Heart left ventricle (tissue), 16 donors: ENCODE results near the gene HVCN1. TPM values are rescaled to one million over a fixed set of nuclear protein-coding genes. Genes with fewer than 3 reads are reported as not detected.

Source experiments
- ATAC-seq, 4 donors: fragments of 200-7000 bp; cut with Tn5 transposase; one replicate each; pipeline ENCODE4 v1.9.1; 2020 to 2022; ENCODE audit warnings: moderate library complexity in 4 of 4, mild to moderate bottlenecking in 3 of 4, moderate number of reproducible peaks in 1 of 4
- DNase-seq, 5 donors: peaks; one replicate each; pipeline ENCODE4 v3.0.0-alpha.2; 2020
- H3K27ac ChIP-seq, 12 donors: fragments of 200-600 bp; sonication (generic) in 4 of 12; one replicate each; pipeline versions ENCODE4 v1.5.0 to v1.8.0; 2016 to 2022; ENCODE audit warnings: mild to moderate bottlenecking in 2 of 12
- H3K27me3 ChIP-seq, 9 donors: fragments of 200-600 bp; sonication (generic) in 2 of 9; one replicate each; pipeline versions ENCODE4 v1.5.1 to v1.8.0; 2016 to 2022; ENCODE audit warnings: mild to moderate bottlenecking in 3 of 9
- H3K36me3 ChIP-seq, 9 donors: fragments of 200-600 bp; sonication (generic) in 2 of 9; one replicate each; pipeline versions ENCODE4 v1.5.0 to v1.8.0; 2018 to 2022; ENCODE audit warnings: mild to moderate bottlenecking in 2 of 9
- H3K4me1 ChIP-seq, 12 donors: fragments of 200-600 bp; sonication (generic) in 4 of 12; one replicate each; pipeline versions ENCODE4 v1.5.0 to v1.8.0; 2016 to 2022; ENCODE audit warnings: mild to moderate bottlenecking in 3 of 12
- H3K4me3 ChIP-seq, 12 donors: fragments of 200-600 bp; sonication (generic) in 4 of 12; one replicate each; pipeline versions ENCODE4 v1.5.0 to v1.8.0; 2017 to 2022; ENCODE audit warnings: mild to moderate bottlenecking in 9 of 12, moderate library complexity in 4 of 12
- H3K9me3 ChIP-seq, 12 donors: fragments of 200-600 bp; sonication (generic) in 4 of 12; one replicate each; pipeline versions ENCODE4 v1.5.0 to v1.8.0; 2016 to 2022; ENCODE audit warnings: mild to moderate bottlenecking in 1 of 12
- POLR2A ChIP-seq, 2 donors: fragments of 450-650 bp; IDR thresholded peaks; one replicate each; pipeline ENCODE4 v1.6.1; 2017; ENCODE audit warnings: antibody characterized with exemption in 2 of 2, mild to moderate bottlenecking in 2 of 2, moderate library complexity in 2 of 2
- WGBS, 4 donors: extraction: QIAGEN DNeasy Blood & Tissue Kit in 2 of 4; methylation state at CpG; one replicate each; pipeline versions ENCODE4 v1.1.5 to v1.1.7; 2013 to 2018; 5-methylcytosine and 5-hydroxymethylcytosine counted together
- intact Hi-C, 10 donors: fragments of 100-400 bp; cut with DNase I; formaldehyde crosslinking; loops; one replicate each; pipeline versions ENCODE4 v1.11.1 to v1.14.2; 2022
- polyA plus RNA-seq, 2 donors: library from polyadenylated mRNA; stranded (reverse); fragments of 200-250 nt; gene quantifications; one replicate each; pipeline ENCODE4 v1.2.3, GENCODE V29; 2013
- total RNA-seq, 9 donors: library from RNA; depleted of rRNA in 2 of 9; stranded (reverse); fragments of >200 nt in 2 of 9; fragmentation: NEBNext Ultra II Directional in 3 of 9; extraction: Animal tissue kit (Norgen Biotek cat#: 25700) in 3 of 9; gene quantifications; one replicate each; pipeline versions ENCODE4 v1.1.0 to v1.2.4, GENCODE V29; 2016 to 2023
- TF ChIP-seq, protein P1 (sequence below), 12 donors: fragments of 200-600 bp; sonication (generic) in 4 of 12; IDR thresholded peaks; one replicate each; pipeline versions ENCODE4 v1.5.0 to v1.8.0; 2018 to 2022; ENCODE audit warnings: antibody characterized with exemption in 12 of 12, mild to moderate bottlenecking in 5 of 12
- donor health status: ischemic (EF 13 %, LVEDD 7.1; RV severe dilation, severe dysfunction).
- donor health status: healthy with polysubstance abuse.
- donor health status: DM: no; HTN: yes; CAD: no.
- donor health status: DM: no; HTN: no; CAD: no.
- donor health status: ischemic (EF 25% LVEDD 6.9; RV normal size, moderate dysfunction).
- donor health status: ischemic (EF 25% LVEDD 5.7; RV mildly dilated, moderate dysfunction).
- donor health status: healthy.
- donor health status: DM: yes; HTN: yes; CAD: no.
- donor health status: ischemic (EF 35%, LVEDD 5.7; RV mildly dilated, moderate dysfunction).
- donor health status: nonischemic (EF 11% LVEDD 7.7; RV severe dilation, severe dysfunction).
- donor health status: DM: yes; HTN: yes; CAD: no.
- donor health status: PGD.
- donor health status: ischemic (EF 29% LVEDD 5.4; RV normal size, mild dysfunction).
- donor health status: nonischemic (EF 23%, LVEDD 6.1; RV moderate dilation, normal function).

The HVCN1 gene
- total and polyA plus RNA-seq, 11 donors = 4.1 to 55.3 (median 11.8) TPM

DNA sequence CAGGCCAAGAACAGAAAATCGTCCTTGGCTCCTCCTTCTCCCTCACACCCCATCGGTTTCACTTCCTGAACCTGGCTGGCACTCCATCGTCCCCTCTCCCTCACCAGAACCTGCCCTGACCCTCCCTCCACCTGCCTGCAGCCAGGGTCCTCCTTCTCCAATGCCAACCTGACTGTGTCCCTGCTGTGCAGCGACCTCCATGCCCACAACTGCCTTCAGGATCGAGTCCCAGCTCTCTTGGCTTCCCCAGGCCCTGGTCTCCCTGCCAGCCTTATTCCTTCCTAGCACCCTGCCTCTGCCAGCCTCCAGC lies 19.8 kb downstream of the HVCN1 start:
- no peak overlapping the region for H3K27ac ChIP-seq
- peaks cover 0 to 19% (median 0%) of the 10 kb centered on the region in 9 donors for H3K36me3 ChIP-seq
- H3K4me3 ChIP-seq = no peak overlapping the region
- H3K4me1 ChIP-seq = peaks cover 0 to 9% (median 0%) of the 10 kb centered on the region in 12 donors
- DNase-seq (no peak), ATAC-seq (no peak)
- no peak for TF ChIP-seq POLR2A (IDR thresholded peaks at IDR 0.05)
- TF ChIP-seq, protein P1, sequence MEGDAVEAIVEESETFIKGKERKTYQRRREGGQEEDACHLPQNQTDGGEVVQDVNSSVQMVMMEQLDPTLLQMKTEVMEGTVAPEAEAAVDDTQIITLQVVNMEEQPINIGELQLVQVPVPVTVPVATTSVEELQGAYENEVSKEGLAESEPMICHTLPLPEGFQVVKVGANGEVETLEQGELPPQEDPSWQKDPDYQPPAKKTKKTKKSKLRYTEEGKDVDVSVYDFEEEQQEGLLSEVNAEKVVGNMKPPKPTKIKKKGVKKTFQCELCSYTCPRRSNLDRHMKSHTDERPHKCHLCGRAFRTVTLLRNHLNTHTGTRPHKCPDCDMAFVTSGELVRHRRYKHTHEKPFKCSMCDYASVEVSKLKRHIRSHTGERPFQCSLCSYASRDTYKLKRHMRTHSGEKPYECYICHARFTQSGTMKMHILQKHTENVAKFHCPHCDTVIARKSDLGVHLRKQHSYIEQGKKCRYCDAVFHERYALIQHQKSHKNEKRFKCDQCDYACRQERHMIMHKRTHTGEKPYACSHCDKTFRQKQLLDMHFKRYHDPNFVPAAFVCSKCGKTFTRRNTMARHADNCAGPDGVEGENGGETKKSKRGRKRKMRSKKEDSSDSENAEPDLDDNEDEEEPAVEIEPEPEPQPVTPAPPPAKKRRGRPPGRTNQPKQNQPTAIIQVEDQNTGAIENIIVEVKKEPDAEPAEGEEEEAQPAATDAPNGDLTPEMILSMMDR (IDR thresholded peaks at IDR 0.05) = no peak
- intact Hi-C loops = no loop called here
- H3K27me3 ChIP-seq = no peaks in the 10 kb centered on the region
- 69 to 79% (median 75%) methylated on average over 5 of the region's 5 CpGs for WGBS, 4 donors
- peaks cover 0 to 32% (median 13%) of the 10 kb centered on the region in 12 donors for H3K9me3 ChIP-seq

DNA sequence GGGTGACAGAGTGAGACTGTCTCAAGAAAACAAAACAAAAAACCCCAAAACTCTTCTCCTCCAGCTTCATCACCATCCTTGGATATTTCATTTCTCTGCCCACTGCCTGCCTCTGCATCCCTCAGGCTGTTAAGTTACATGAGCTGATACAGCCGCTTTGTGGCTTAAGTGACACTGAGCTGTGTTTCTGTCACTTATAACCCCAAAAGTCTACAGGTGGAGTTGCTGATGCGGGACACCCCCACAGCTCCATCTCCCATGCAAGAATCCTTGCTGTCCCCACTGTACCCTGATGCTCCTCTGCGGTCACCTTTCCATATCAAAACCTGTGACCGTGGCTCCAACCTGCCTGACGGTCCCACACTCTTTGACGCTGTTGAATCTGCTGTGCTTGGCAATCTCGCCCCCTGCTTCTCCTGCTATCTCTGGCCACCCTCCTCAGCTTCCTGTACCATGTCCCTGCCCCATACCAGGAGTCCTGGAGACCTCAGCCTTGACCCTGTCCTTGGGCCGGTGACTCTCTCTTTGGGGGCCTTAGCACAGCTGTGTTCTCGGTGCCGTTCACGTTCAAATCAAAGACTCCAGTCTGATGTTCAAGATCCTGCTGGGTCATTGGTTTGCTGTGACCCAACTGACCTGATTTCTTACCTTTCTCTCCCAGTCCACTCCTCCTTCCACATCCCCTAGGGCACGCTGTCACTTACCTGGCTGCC lies 20.3 kb downstream of the HVCN1 start:
- peaks cover 0 to 33% (median 13%) of the 10 kb centered on the region in 12 donors for H3K9me3 ChIP-seq
- no peak for TF ChIP-seq POLR2A (IDR thresholded peaks at IDR 0.05)
- TF ChIP-seq, protein P1 (IDR thresholded peaks at IDR 0.05) = no peak
- peaks cover 0 to 9% (median 0%) of the 10 kb centered on the region in 12 donors for H3K4me1 ChIP-seq
- ATAC-seq (no peak), DNase-seq (no peak)
- no peak overlapping the region for H3K27ac ChIP-seq
- H3K4me3 ChIP-seq = no peak overlapping the region
- 92 to 95% (median 94%) methylated on average over 12 of the region's 12 CpGs for WGBS, 4 donors
- no peaks in the 10 kb centered on the region for H3K27me3 ChIP-seq
- intact Hi-C loops = no loop called here
- peaks cover 0 to 19% (median 0%) of the 10 kb centered on the region in 9 donors for H3K36me3 ChIP-seq

DNA sequence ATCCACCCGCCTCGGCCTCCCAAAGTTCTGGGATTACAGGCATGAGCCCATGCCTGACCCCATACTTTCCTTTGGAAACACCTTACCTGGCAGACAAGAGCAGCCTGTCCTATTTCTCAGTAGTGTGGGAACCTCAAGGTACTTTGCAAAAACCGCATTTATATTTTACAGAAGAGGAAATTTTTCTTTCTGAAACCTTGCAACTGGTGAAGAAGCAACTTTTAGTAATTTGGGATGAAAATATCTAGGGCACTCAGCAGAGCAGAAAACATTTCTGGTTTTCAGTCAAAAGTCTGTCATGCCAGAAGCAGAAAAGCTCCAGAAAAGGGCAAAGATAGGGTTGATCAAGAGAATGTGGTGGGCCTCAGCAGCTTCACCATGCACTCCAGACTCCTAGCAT lies 21.2 kb downstream of the HVCN1 start:
- no peak overlapping the region for H3K27ac ChIP-seq
- WGBS, 4 donors = 94 to 98% (median 97%) methylated on average over 3 of the region's 3 CpGs
- ATAC-seq = no peak
- peaks cover 0 to 33% (median 13%) of the 10 kb centered on the region in 12 donors for H3K9me3 ChIP-seq
- H3K27me3 ChIP-seq = no peaks in the 10 kb centered on the region
- H3K4me3 ChIP-seq = no peak overlapping the region
- TF ChIP-seq, protein P1 (IDR thresholded peaks at IDR 0.05) = no peak
- TF ChIP-seq POLR2A (IDR thresholded peaks at IDR 0.05) = no peak
- DNase-seq = no peak
- intact Hi-C loops = no loop called here
- peaks cover 0 to 9% (median 0%) of the 10 kb centered on the region in 12 donors for H3K4me1 ChIP-seq
- H3K36me3 ChIP-seq = peaks cover 0 to 19% (median 0%) of the 10 kb centered on the region in 9 donors

DNA sequence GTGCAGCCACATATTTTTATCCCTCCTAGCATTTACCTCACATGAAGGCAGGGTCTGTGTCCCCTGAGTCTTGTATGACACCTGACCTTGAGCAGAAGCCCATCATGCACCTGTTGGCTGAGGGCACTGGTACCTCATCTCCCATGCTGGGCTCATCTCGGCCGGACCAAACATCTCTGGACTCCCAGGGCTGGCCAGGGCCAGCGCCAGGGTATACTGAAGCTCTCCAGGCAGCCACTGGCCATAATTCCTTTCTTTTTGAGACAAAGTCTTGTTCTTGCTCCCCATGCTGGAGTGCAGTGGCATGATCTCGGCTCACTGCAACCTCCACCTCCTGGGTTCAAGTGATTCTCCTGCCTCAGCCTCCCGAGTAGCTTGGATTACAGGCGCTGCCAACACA lies 22.0 kb downstream of the HVCN1 start:
- no peak for DNase-seq
- Histone ChIP-seq H3K36me3 (peaks cover 0 to 19% (median 0%) of the 10 kb centered on the region in 9 donors), H3K4me3 (no peak overlapping the region), H3K27ac (no peak overlapping the region), H3K4me1 (peaks cover 0 to 15% (median 0%) of the 10 kb centered on the region in 12 donors), H3K9me3 (peaks cover 0 to 33% (median 13%) of the 10 kb centered on the region in 12 donors), H3K27me3 (no peaks in the 10 kb centered on the region)
- TF ChIP-seq, protein P1 (IDR thresholded peaks at IDR 0.05) = no peak
- intact Hi-C loops = no loop called here
- 94 to 98% (median 96%) methylated on average over 6 of the region's 6 CpGs for WGBS, 4 donors
- no peak for ATAC-seq
